Endodermal cell (in vitro differentiated cells): ENCODE measurements around the gene ZNF750. TPM values are rescaled to one million over a fixed set of nuclear protein-coding genes. Genes with fewer than 3 reads are reported as not detected.
"Not testable (repeated sequence)": the region's sequence is repeated elsewhere in the genome, so short reads cannot be mapped to it uniquely, and the experiment has no call there.

Experiments
- DNase-seq: peaks from one replicate; pipeline ENCODE4 v3.0.0-alpha.2; 2017
- H3K27ac ChIP-seq: 2 replicates; pipeline ENCODE4 v1.5.1; 2013; ENCODE audit warnings: mild to moderate bottlenecking, low read depth, low read length, moderate library complexity
- H3K27me3 ChIP-seq: 2 replicates; pipeline ENCODE4 v1.6.1; 2013; ENCODE audit warnings: mild to moderate bottlenecking, low read length, moderate library complexity; ENCODE audit not compliant: insufficient read depth, control insufficient read depth, poor library complexity, severe bottlenecking
- H3K36me3 ChIP-seq: 2 replicates; pipeline ENCODE4 v1.7.0; 2013; ENCODE audit warnings: mild to moderate bottlenecking, low read length, moderate library complexity; ENCODE audit not compliant: control insufficient read depth, insufficient read depth
- H3K4me1 ChIP-seq: one replicate; pipeline ENCODE4 v1.7.0; 2013; ENCODE audit warnings: low read length; ENCODE audit not compliant: control insufficient read depth, insufficient read depth
- H3K4me3 ChIP-seq: 2 replicates; pipeline ENCODE4 v1.5.1; 2013; ENCODE audit warnings: mild to moderate bottlenecking, low read length, moderate library complexity
- H3K9ac ChIP-seq: 2 replicates; pipeline ENCODE4 v1.6.1; 2013; ENCODE audit warnings: mild to moderate bottlenecking, low read length, moderate library complexity; ENCODE audit not compliant: poor library complexity, severe bottlenecking; ENCODE audit errors: extremely low read depth
- H3K9me3 ChIP-seq: 2 replicates; pipeline ENCODE4 v1.6.1; 2013; ENCODE audit warnings: mild to moderate bottlenecking, low read length, moderate library complexity; ENCODE audit not compliant: control insufficient read depth
- H3K27ac Mint-ChIP-seq: 2 replicates; pipeline ENCODE4 v1.8.0; 2020; ENCODE audit warnings: mixed read lengths
- H3K27me3 Mint-ChIP-seq: 2 replicates; pipeline ENCODE4 v1.8.0; 2021; ENCODE audit warnings: mild to moderate bottlenecking, mixed read lengths; ENCODE audit not compliant: insufficient read depth
- H3K36me3 Mint-ChIP-seq: 2 replicates; pipeline ENCODE4 v1.8.0; 2020; ENCODE audit warnings: low read depth, mixed read lengths
- H3K4me1 Mint-ChIP-seq: 2 replicates; pipeline ENCODE4 v1.8.0; 2020; ENCODE audit warnings: mixed read lengths
- H3K4me3 Mint-ChIP-seq: 2 replicates; pipeline ENCODE4 v1.8.0; 2020; ENCODE audit warnings: mild to moderate bottlenecking, moderate library complexity, mixed read lengths
- H3K9me3 Mint-ChIP-seq: 2 replicates; pipeline ENCODE4 v1.8.0; 2020; ENCODE audit warnings: mild to moderate bottlenecking, mixed read lengths
- CTCF ChIP-seq: fragments of 200-600 bp; sonication (generic); conservative IDR thresholded peaks from 2 replicates; pipeline ENCODE4 v1.5.0; 2021; ENCODE audit warnings: antibody characterized with exemption, mild to moderate bottlenecking
- whole genome bisulfite sequencing, 2 experiments: methylation state at CpG; one replicate each; pipeline versions ENCODE4 v1.1.5 to v1.1.7; 2013; ENCODE audit warnings: missing lambda C conversion rate in 2 of 2, mixed read lengths in 1 of 2; ENCODE audit not compliant: insufficient coverage in 1 of 2, insufficient read length in 1 of 2; 5-methylcytosine and 5-hydroxymethylcytosine counted together
- total RNA-seq, 2 donors: library from RNA; stranded (reverse); fragmentation: NEBNext Ultra II Directional in 1 of 2; extraction: Animal tissue kit (Norgen Biotek cat#: 25700) in 1 of 2; gene quantifications; 2 replicates in 1 of 2; 3 replicates in 1 of 2; pipeline ENCODE4 v1.2.1, GENCODE V29; 2021

ZNF750 gene
- total RNA-seq, 2 donors from 2014 or later: not detected

- TF ChIP-seq CTCF: no peak
- no peaks in the 10 kb centered on the region for H3K27me3 Mint-ChIP-seq
- Histone ChIP-seq H3K27ac (no peak overlapping the region), H3K4me3 (no peak overlapping the region), H3K9ac (no peak overlapping the region), H3K27me3 (no peaks in the 10 kb centered on the region), H3K4me1 (no peaks in the 10 kb centered on the region), H3K9me3 (no peaks in the 10 kb centered on the region), H3K36me3 (peaks cover 19% of the 10 kb centered on the region)
- no peak overlapping the region for H3K4me3 Mint-ChIP-seq
- WGBS, 2 experiments: 85 to 94% methylated on average over 5 to 18 of the region's 18 CpGs
- peaks cover 35% of the 10 kb centered on the region for H3K36me3 Mint-ChIP-seq
- no peaks in the 10 kb centered on the region for H3K4me1 Mint-ChIP-seq
- no peaks in the 10 kb centered on the region for H3K9me3 Mint-ChIP-seq
- H3K27ac Mint-ChIP-seq: peak overlapping the region; percentile 19
- no peak for DNase-seq
These were observed 51.4 kb downstream of the ZNF750 start for GRCh38 chr17:82788206-82789001.

GRCh38 chr17:82787081-82787848 lies 52.6 kb downstream of the ZNF750 start:
- H3K27ac ChIP-seq: no peak overlapping the region
- peaks cover 28% of the 10 kb centered on the region for H3K36me3 ChIP-seq
- no peaks in the 10 kb centered on the region for H3K9me3 Mint-ChIP-seq
- H3K9ac ChIP-seq: no peak overlapping the region
- DNase-seq: no peak
- H3K27me3 Mint-ChIP-seq: no peaks in the 10 kb centered on the region
- no peak overlapping the region for H3K4me3 ChIP-seq
- no peak overlapping the region for H3K4me3 Mint-ChIP-seq
- no peak for TF ChIP-seq CTCF
- peaks cover 38% of the 10 kb centered on the region for H3K36me3 Mint-ChIP-seq
- H3K9me3 ChIP-seq: no peaks in the 10 kb centered on the region
- no peaks in the 10 kb centered on the region for H3K27me3 ChIP-seq
- H3K4me1 Mint-ChIP-seq: no peaks in the 10 kb centered on the region
- no peak overlapping the region for H3K27ac Mint-ChIP-seq
- WGBS, 2 experiments: 92 to 97% methylated on average over 25 to 27 of the region's 27 CpGs
- H3K4me1 ChIP-seq: no peaks in the 10 kb centered on the region

DNA sequence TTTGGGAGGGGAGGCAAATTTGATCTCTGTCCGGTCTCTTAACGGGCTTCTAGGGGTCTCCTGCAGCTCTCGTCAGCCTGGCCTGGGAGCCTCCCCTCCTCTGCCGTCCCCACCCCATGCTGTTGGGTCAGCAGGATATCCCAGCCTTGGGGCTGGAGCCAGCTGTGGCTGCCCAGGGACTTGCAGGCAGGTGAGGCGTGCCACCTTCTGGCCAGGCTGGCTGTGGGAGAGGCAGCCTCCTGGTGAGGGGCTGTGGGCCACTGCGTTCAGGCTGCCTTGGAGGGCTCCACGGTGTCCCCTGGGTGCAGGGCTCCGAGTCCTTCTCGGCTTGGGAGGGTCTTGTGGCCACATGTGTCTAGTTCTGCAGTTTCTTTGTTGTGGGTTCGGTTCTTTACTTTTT lies 53.4 kb downstream of the ZNF750 start:
- H3K27ac Mint-ChIP-seq: no peak overlapping the region
- DNase-seq: no peak
- no peaks in the 10 kb centered on the region for H3K4me1 Mint-ChIP-seq
- H3K9ac ChIP-seq: no peak overlapping the region
- H3K36me3 Mint-ChIP-seq: peaks cover 34% of the 10 kb centered on the region
- no peak overlapping the region for H3K27ac ChIP-seq
- no peaks in the 10 kb centered on the region for H3K4me1 ChIP-seq
- WGBS, 2 experiments: 90 to 96% methylated on average over 4 to 10 of the region's 10 CpGs
- no peaks in the 10 kb centered on the region for H3K9me3 Mint-ChIP-seq
- H3K9me3 ChIP-seq: no peaks in the 10 kb centered on the region
- no peak overlapping the region for H3K4me3 Mint-ChIP-seq
- no peaks in the 10 kb centered on the region for H3K27me3 ChIP-seq
- H3K4me3 ChIP-seq: no peak overlapping the region
- H3K27me3 Mint-ChIP-seq: no peaks in the 10 kb centered on the region
- H3K36me3 ChIP-seq: peaks cover 27% of the 10 kb centered on the region
- no peak for TF ChIP-seq CTCF

DNA sequence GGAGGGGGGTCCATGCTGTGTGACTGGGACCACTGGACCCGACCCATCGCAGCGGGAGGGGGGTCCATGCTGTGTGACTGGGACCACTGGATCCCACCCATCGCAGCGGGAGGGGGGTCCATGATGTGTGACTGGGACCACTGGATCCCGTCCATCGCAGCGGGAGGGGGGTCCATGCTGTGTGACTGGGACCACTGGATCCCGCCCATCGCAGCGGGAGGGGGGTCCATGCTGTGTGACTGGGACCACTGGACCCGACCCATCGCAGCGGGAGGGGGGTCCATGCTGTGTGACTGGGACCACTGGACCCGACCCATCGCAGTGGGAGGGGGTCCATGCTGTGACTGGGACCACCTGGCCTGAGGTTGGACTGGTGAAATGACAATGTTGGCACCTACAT lies 54.2 kb downstream of the ZNF750 start:
- peaks cover 29% of the 10 kb centered on the region for H3K36me3 Mint-ChIP-seq
- not testable (repeated sequence) for H3K27me3 ChIP-seq, H3K27ac Mint-ChIP-seq, H3K4me3 ChIP-seq, DNase-seq, H3K27ac ChIP-seq, H3K27me3 Mint-ChIP-seq, H3K9ac ChIP-seq, H3K4me3 Mint-ChIP-seq, H3K4me1 Mint-ChIP-seq, H3K9me3 ChIP-seq, H3K4me1 ChIP-seq, H3K9me3 Mint-ChIP-seq
- H3K36me3 ChIP-seq: peaks cover 25% of the 10 kb centered on the region
- WGBS, 2 experiments: 97 to 98% methylated on average over 9 to 13 of the region's 16 CpGs
